Smooth muscle cell (in vitro differentiated cells): ENCODE data around the gene MYO10. TPM values are rescaled to one million over a fixed set of nuclear protein-coding genes. Genes with fewer than 3 reads are reported as not detected.
A peak's percentile ranks its signal among the peaks of the same experiment; 100 is the strongest.
"Not testable (repeated sequence)": the region's sequence is repeated elsewhere in the genome, so short reads cannot be mapped to it uniquely, and the experiment has no call there.

Experiments
- DNase-seq: peaks from one replicate; lab custom pipeline; 2025; ENCODE audit not compliant: unreplicated experiment; lab: John Stamatoyannopoulos, UW
- H2AFZ ChIP-seq: fragments of 200-600 bp; sonication (generic); 2 replicates; pipeline ENCODE4 v1.6.0; 2016; ENCODE audit warnings: antibody characterized with exemption, low read depth, mild to moderate bottlenecking
- H3F3A ChIP-seq: fragments of 200-600 bp; sonication (generic); 2 replicates; pipeline ENCODE4 v1.6.0; 2017; ENCODE audit warnings: antibody characterized with exemption, low read depth
- H3K27ac ChIP-seq: fragments of 200-600 bp; sonication (generic); 2 replicates; pipeline ENCODE4 v1.5.1; 2016; ENCODE audit warnings: low read depth, mild to moderate bottlenecking
- H3K27me3 ChIP-seq: fragments of 200-600 bp; sonication (generic); 2 replicates; pipeline ENCODE4 v1.6.1; 2016; ENCODE audit warnings: low read depth, mild to moderate bottlenecking
- H3K36me3 ChIP-seq: fragments of 200-600 bp; sonication (generic); 2 replicates; pipeline ENCODE4 v1.5.1; 2016; ENCODE audit warnings: low read depth
- H3K4me1 ChIP-seq: fragments of 200-600 bp; sonication (generic); 2 replicates; pipeline ENCODE4 v1.5.1; 2016; ENCODE audit warnings: low read depth
- H3K4me2 ChIP-seq: fragments of 200-600 bp; sonication (generic); 2 replicates; pipeline ENCODE4 v1.6.0; 2016; ENCODE audit warnings: mild to moderate bottlenecking
- H3K4me3 ChIP-seq: fragments of 200-600 bp; sonication (generic); 2 replicates; pipeline ENCODE4 v1.5.1; 2016; ENCODE audit warnings: mild to moderate bottlenecking
- H3K79me2 ChIP-seq: fragments of 200-600 bp; sonication (generic); 2 replicates; pipeline ENCODE4 v1.6.0; 2016; ENCODE audit warnings: low read depth, mild to moderate bottlenecking
- H3K9ac ChIP-seq: fragments of 200-600 bp; sonication (generic); 2 replicates; pipeline ENCODE4 v1.6.0; 2016; ENCODE audit warnings: low read depth
- H3K9me3 ChIP-seq: fragments of 200-600 bp; sonication (generic); replicated peaks from 2 replicates; pipeline ENCODE4 v1.5.1; 2016; ENCODE audit warnings: low read depth
- H4K20me1 ChIP-seq: fragments of 200-600 bp; sonication (generic); 2 replicates; pipeline ENCODE4 v1.6.0; 2016; ENCODE audit warnings: low read depth
- CTCF ChIP-seq: fragments of 200-600 bp; sonication (generic); IDR thresholded peaks from 2 replicates; pipeline ENCODE4 v1.5.1; 2017; ENCODE audit warnings: borderline replicate concordance, mild to moderate bottlenecking, antibody characterized with exemption; ENCODE audit not compliant: insufficient read depth, poor library complexity, severe bottlenecking
- WGBS: methylation state at CpG from one replicate; pipeline ENCODE4 v1.1.7; 2016; ENCODE audit warnings: low lambda C conversion rate; 5-methylcytosine and 5-hydroxymethylcytosine counted together
- polyA plus RNA-seq: library from polyadenylated mRNA; unstranded; fragments of >200 nt; fragmentation: Nextera tagmentation; extraction: Ambion mirVana; gene quantifications from 2 replicates; pipeline ENCODE4 v1.2.1, GENCODE V29; 2016
- total RNA-seq: library from RNA; depleted of rRNA; stranded (reverse); fragments of >200 nt; gene quantifications from 2 replicates; pipeline ENCODE4 v1.2.3, GENCODE V29; 2014

Gene MYO10
- total and polyA plus RNA-seq, 2 experiments from 2014 or later, result 76.4 to 96.8 TPM

DNA sequence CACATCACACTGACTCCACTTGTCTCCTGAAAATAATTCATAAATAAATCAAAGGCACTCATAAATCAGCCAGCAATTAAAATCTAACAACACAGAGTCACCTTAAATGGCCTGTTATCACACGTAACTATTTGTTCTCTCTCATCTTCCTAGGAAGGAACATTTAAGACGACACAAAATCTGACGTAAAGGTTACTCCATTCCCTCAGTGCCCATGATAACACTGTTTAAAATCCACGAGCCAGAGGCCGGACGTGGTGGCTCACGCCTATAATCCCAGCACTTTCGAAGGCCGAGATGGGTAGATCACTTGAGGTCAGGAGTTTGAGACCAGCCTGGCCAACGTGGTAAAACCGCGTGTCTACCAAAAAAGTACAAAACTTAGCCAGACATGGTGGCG is 56.4 kb downstream of the MYO10 start:
- Histone ChIP-seq H3K27ac (no peak overlapping the region), H3K4me2 (no peak overlapping the region), H3K9me3 (no peaks in the 10 kb centered on the region), H2AFZ (no peak overlapping the region), H3K79me2 (peaks cover 100% of the 10 kb centered on the region), H3K9ac (no peak overlapping the region), H3K4me3 (no peak overlapping the region), H3K36me3 (peaks cover 11% of the 10 kb centered on the region), H3K27me3 (no peaks in the 10 kb centered on the region), H3K4me1 (peaks cover 11% of the 10 kb centered on the region), H4K20me1 (peaks cover 100% of the 10 kb centered on the region), H3F3A (peaks cover 9% of the 10 kb centered on the region)
- TF ChIP-seq CTCF, result no peak
- no peak for DNase-seq
- WGBS, result 90% methylated on average over 13 of the region's 13 CpGs

GRCh38 chr5:16879191-16879590 is 56.9 kb downstream of the MYO10 start:
- TF ChIP-seq CTCF, result no peak
- 100% methylated on average over 1 of the region's 1 CpG for WGBS

DNA sequence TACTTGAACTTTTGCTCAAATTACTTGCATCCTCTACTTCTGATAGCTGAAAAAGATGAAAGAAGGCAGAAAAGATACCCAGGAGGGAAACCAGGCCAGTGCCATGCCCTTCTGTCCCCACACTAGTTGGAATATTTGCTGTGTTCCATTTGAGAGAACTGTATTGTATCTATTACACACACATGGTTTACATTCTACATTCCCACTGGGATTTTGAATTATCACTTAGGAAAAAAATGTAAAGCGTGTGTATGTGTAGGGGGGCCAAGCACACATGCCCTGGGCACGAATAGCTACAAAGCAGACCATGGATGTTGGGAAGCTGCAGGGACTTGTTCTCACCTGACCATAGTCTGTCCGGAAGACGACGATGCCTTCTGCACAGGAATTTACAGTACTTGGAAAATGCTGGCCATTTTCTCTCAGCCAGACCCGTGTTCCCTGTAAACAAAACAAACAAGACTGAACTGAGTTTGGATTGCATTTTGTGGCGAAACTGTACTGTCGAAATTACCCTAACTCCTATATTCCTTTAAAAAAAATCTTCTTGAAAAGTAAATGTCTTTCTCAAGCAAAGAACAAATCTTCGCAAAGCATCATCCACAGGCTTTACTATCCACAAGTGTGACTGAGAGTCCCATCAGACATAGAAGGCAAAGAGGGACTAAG is 58.7 kb downstream of the MYO10 start:
- peak overlapping the region; percentile 5 for H3K4me2 ChIP-seq
- H2AFZ ChIP-seq, result no peak overlapping the region
- peak overlapping the region; percentile 17 for H3K27ac ChIP-seq
- DNase-seq, result no peak
- H3K79me2 ChIP-seq, result peaks cover 95% of the 10 kb centered on the region
- H4K20me1 ChIP-seq, result peaks cover 98% of the 10 kb centered on the region
- no peak overlapping the region for H3K4me3 ChIP-seq
- TF ChIP-seq CTCF, result no peak
- WGBS, result 71% methylated on average over 9 of the region's 9 CpGs
- peaks cover 11% of the 10 kb centered on the region for H3K4me1 ChIP-seq
- peaks cover 9% of the 10 kb centered on the region for H3F3A ChIP-seq
- H3K27me3 ChIP-seq, result no peaks in the 10 kb centered on the region
- no peak overlapping the region for H3K9ac ChIP-seq
- no peaks in the 10 kb centered on the region for H3K9me3 ChIP-seq
- H3K36me3 ChIP-seq, result peaks cover 14% of the 10 kb centered on the region

More at GRCh38 chr5:16879191-16879590, 56.9 kb downstream of the MYO10 start:
- H3K36me3 ChIP-seq, result peaks cover 14% of the 10 kb centered on the region
- H3K9ac ChIP-seq, result no peak overlapping the region
- no peak for DNase-seq
- H4K20me1 ChIP-seq, result peaks cover 100% of the 10 kb centered on the region
- H2AFZ ChIP-seq, result no peak overlapping the region
- no peaks in the 10 kb centered on the region for H3K9me3 ChIP-seq
- H3K4me3 ChIP-seq, result no peak overlapping the region
- no peak overlapping the region for H3K27ac ChIP-seq
- H3K79me2 ChIP-seq, result peaks cover 100% of the 10 kb centered on the region
- no peaks in the 10 kb centered on the region for H3K27me3 ChIP-seq
- peaks cover 9% of the 10 kb centered on the region for H3F3A ChIP-seq
- no peak overlapping the region for H3K4me2 ChIP-seq
- peaks cover 11% of the 10 kb centered on the region for H3K4me1 ChIP-seq

GRCh38 chr5:16874424-16874823 is 61.7 kb downstream of the MYO10 start:
- not testable (repeated sequence) for DNase-seq, H3K4me1 ChIP-seq, H3K9ac ChIP-seq, H3K4me2 ChIP-seq, H3K27ac ChIP-seq, H3K27me3 ChIP-seq, H3K4me3 ChIP-seq, H2AFZ ChIP-seq, H3K9me3 ChIP-seq
- WGBS, result 100% methylated on average over 1 of the region's 1 CpG
- Histone ChIP-seq H3K36me3 (peaks cover 14% of the 10 kb centered on the region), H3K79me2 (peaks cover 93% of the 10 kb centered on the region), H4K20me1 (peaks cover 98% of the 10 kb centered on the region), H3F3A (peaks cover 13% of the 10 kb centered on the region)
